Neural cell (in vitro differentiated cells): Measurements from ENCODE around the gene ZIC1. TPM values are rescaled to one million over a fixed set of nuclear protein-coding genes. Genes with fewer than 3 reads are reported as not detected.

Source experiments
- H2AFZ ChIP-seq: fragments of 200-600, 300-800 bp; sonication (generic), shearing (Covaris generic); 2 replicates; pipeline ENCODE4 v1.6.0; 2014; ENCODE audit warnings: low read depth, mild to moderate bottlenecking, antibody characterized with exemption, low read length, moderate library complexity
- H3F3A ChIP-seq: fragments of 200-600 bp; shearing (Covaris generic); 2 replicates; pipeline ENCODE4 v1.6.1; 2016; ENCODE audit warnings: mild to moderate bottlenecking, moderate library complexity, mixed read lengths, antibody characterized with exemption, low read length; ENCODE audit not compliant: insufficient read depth, poor library complexity, severe bottlenecking
- H3K27ac ChIP-seq: fragments of 200-600, 300-800 bp; sonication (generic), shearing (Covaris generic); 2 replicates; pipeline ENCODE4 v1.5.1; 2014; ENCODE audit warnings: mild to moderate bottlenecking, low read length, moderate library complexity
- H3K27me3 ChIP-seq: fragments of 300-800, 200-600 bp; sonication (generic), shearing (Covaris generic); 2 replicates; pipeline ENCODE4 v1.6.0; 2014; ENCODE audit warnings: mild to moderate bottlenecking, low read depth, low read length, moderate library complexity; ENCODE audit not compliant: insufficient read depth
- H3K36me3 ChIP-seq: fragments of 300-800, 200-600 bp; sonication (generic), shearing (Covaris generic); 2 replicates; pipeline ENCODE4 v1.5.1; 2014; ENCODE audit warnings: mild to moderate bottlenecking, antibody characterized with exemption, low read length, moderate library complexity; ENCODE audit not compliant: insufficient read depth
- H3K4me2 ChIP-seq: fragments of 300-800, 200-600 bp; sonication (generic), shearing (Covaris generic); 2 replicates; pipeline ENCODE4 v1.6.0; 2014; ENCODE audit warnings: mild to moderate bottlenecking, low read length
- H3K4me3 ChIP-seq: fragments of 300-800, 200-600 bp; sonication (generic), shearing (Covaris generic); 2 replicates; pipeline ENCODE4 v1.5.1; 2014; ENCODE audit warnings: mild to moderate bottlenecking, low read length, moderate library complexity
- H3K79me2 ChIP-seq: fragments of 200-600 bp; shearing (Covaris generic); replicated peaks from 2 replicates; pipeline ENCODE4 v1.6.0; 2014; ENCODE audit warnings: mild to moderate bottlenecking, low read length, moderate library complexity; ENCODE audit not compliant: insufficient read depth
- H3K9ac ChIP-seq: fragments of 300-800, 200-600 bp; sonication (generic), shearing (Covaris generic); 2 replicates; pipeline ENCODE4 v1.6.1; 2016; ENCODE audit warnings: mild to moderate bottlenecking, low read length, mixed read lengths
- H3K9me2 ChIP-seq: fragments of 200-600 bp; shearing (Covaris generic); 2 replicates; pipeline ENCODE4 v1.6.1; 2016; ENCODE audit warnings: mild to moderate bottlenecking, low read length, mixed read lengths; ENCODE audit not compliant: insufficient read depth
- H3K9me3 ChIP-seq: fragments of 200-600, 300-800 bp; sonication (generic), shearing (Covaris generic); 2 replicates; pipeline ENCODE4 v1.6.1; 2016; ENCODE audit warnings: mild to moderate bottlenecking, mixed run types, low read length, moderate library complexity, mixed read lengths
- H4K20me1 ChIP-seq: fragments of 200-600 bp; shearing (Covaris generic); 2 replicates; pipeline ENCODE4 v1.6.1; 2016; ENCODE audit warnings: mild to moderate bottlenecking, mixed run types; ENCODE audit not compliant: insufficient read depth
- EP300 ChIP-seq: fragments of 450-650 bp; conservative IDR thresholded peaks from 2 replicates; pipeline ENCODE4 v1.6.1; 2014; ENCODE audit warnings: antibody characterized with exemption, mild to moderate bottlenecking, moderate library complexity; ENCODE audit not compliant: poor library complexity, severe bottlenecking
- EZH2 ChIP-seq: fragments of 200-600, 300-800 bp; shearing (Covaris generic), sonication (generic); IDR thresholded peaks from 2 replicates; pipeline ENCODE4 v1.6.1; 2014; ENCODE audit warnings: antibody characterized with exemption, low read length, borderline replicate concordance, mild to moderate bottlenecking; ENCODE audit not compliant: insufficient read depth, poor library complexity, severe bottlenecking
- MXI1 ChIP-seq: fragments of 450-650 bp; conservative IDR thresholded peaks from 2 replicates; pipeline ENCODE4 v1.6.1; 2014; ENCODE audit warnings: antibody characterized with exemption, mild to moderate bottlenecking; ENCODE audit not compliant: poor library complexity, severe bottlenecking
- POLR2AphosphoS5 ChIP-seq: IDR thresholded peaks from 2 replicates; pipeline ENCODE4 v1.6.1; 2012
- RAD21 ChIP-seq: fragments of 450-650 bp; conservative IDR thresholded peaks from 2 replicates; pipeline ENCODE4 v1.6.1; 2014; ENCODE audit warnings: antibody characterized with exemption, mild to moderate bottlenecking, moderate library complexity
- SMC3 ChIP-seq: fragments of 450-650 bp; conservative IDR thresholded peaks from 2 replicates; pipeline ENCODE4 v1.6.1; 2014; ENCODE audit warnings: antibody characterized with exemption, mild to moderate bottlenecking, moderate library complexity; ENCODE audit not compliant: poor library complexity
- TAF1 ChIP-seq: IDR thresholded peaks from 2 replicates; pipeline ENCODE4 v1.6.1; 2012; ENCODE audit warnings: low read depth
- polyA plus RNA-seq: library from polyadenylated mRNA; depleted of rRNA; stranded (reverse); fragments of >200 nt; gene quantifications from 2 replicates; pipeline ENCODE4 v1.2.3, GENCODE V29; 2014
- TF ChIP-seq, protein P1 (sequence below): IDR thresholded peaks from 2 replicates; pipeline ENCODE4 v1.6.1; 2012; ENCODE audit warnings: borderline replicate concordance
- TF ChIP-seq, protein P2 (sequence below): fragments of 450-650 bp; IDR thresholded peaks from 2 replicates; pipeline ENCODE4 v1.5.1; 2014; ENCODE audit warnings: antibody characterized with exemption, mild to moderate bottlenecking, moderate library complexity; ENCODE audit not compliant: poor library complexity, severe bottlenecking

ZIC1 gene
- polyA plus RNA-seq, 1 donor from 2014 or later: 183 TPM

DNA sequence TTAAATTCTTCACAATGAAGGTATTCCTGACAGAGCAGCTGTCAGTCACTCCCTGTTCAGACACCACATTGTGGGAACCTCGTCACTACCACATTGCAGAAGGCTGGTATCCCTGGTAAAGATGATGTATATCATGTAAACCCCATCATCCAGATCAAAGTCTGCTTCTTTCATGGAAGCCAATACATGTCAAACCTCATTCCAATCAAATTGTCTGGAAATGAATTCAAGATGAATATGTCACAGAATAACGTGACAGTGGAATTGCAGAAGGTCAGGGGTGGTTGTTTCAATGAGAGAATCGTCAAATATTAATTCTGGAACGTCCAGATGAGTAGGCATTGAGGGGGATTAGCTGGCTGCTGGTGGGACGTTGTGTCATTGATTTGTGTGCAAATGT, 7.0 kb upstream of the ZIC1 start:
- no peak overlapping the region for H3K4me2 ChIP-seq
- H3K9ac ChIP-seq: no peak overlapping the region
- H2AFZ ChIP-seq: no peak overlapping the region
- no peaks in the 10 kb centered on the region for H3K9me3 ChIP-seq
- no peak overlapping the region for H3K27ac ChIP-seq
- H3K27me3 ChIP-seq: peaks cover 41% of the 10 kb centered on the region
- peaks cover 5% of the 10 kb centered on the region for H3F3A ChIP-seq
- H3K4me3 ChIP-seq: no peak overlapping the region
- peaks cover 97% of the 10 kb centered on the region for H3K79me2 ChIP-seq
- no peaks in the 10 kb centered on the region for H4K20me1 ChIP-seq
- TF ChIP-seq POLR2AphosphoS5: peak; percentile 66
- TF ChIP-seq EP300: peak; percentile 79
- TF ChIP-seq, protein P1, sequence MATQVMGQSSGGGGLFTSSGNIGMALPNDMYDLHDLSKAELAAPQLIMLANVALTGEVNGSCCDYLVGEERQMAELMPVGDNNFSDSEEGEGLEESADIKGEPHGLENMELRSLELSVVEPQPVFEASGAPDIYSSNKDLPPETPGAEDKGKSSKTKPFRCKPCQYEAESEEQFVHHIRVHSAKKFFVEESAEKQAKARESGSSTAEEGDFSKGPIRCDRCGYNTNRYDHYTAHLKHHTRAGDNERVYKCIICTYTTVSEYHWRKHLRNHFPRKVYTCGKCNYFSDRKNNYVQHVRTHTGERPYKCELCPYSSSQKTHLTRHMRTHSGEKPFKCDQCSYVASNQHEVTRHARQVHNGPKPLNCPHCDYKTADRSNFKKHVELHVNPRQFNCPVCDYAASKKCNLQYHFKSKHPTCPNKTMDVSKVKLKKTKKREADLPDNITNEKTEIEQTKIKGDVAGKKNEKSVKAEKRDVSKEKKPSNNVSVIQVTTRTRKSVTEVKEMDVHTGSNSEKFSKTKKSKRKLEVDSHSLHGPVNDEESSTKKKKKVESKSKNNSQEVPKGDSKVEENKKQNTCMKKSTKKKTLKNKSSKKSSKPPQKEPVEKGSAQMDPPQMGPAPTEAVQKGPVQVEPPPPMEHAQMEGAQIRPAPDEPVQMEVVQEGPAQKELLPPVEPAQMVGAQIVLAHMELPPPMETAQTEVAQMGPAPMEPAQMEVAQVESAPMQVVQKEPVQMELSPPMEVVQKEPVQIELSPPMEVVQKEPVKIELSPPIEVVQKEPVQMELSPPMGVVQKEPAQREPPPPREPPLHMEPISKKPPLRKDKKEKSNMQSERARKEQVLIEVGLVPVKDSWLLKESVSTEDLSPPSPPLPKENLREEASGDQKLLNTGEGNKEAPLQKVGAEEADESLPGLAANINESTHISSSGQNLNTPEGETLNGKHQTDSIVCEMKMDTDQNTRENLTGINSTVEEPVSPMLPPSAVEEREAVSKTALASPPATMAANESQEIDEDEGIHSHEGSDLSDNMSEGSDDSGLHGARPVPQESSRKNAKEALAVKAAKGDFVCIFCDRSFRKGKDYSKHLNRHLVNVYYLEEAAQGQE: peak; percentile 43
- TF ChIP-seq, protein P2, sequence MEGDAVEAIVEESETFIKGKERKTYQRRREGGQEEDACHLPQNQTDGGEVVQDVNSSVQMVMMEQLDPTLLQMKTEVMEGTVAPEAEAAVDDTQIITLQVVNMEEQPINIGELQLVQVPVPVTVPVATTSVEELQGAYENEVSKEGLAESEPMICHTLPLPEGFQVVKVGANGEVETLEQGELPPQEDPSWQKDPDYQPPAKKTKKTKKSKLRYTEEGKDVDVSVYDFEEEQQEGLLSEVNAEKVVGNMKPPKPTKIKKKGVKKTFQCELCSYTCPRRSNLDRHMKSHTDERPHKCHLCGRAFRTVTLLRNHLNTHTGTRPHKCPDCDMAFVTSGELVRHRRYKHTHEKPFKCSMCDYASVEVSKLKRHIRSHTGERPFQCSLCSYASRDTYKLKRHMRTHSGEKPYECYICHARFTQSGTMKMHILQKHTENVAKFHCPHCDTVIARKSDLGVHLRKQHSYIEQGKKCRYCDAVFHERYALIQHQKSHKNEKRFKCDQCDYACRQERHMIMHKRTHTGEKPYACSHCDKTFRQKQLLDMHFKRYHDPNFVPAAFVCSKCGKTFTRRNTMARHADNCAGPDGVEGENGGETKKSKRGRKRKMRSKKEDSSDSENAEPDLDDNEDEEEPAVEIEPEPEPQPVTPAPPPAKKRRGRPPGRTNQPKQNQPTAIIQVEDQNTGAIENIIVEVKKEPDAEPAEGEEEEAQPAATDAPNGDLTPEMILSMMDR: no peak
- no peak for TF ChIP-seq SMC3
- no peak for TF ChIP-seq MXI1
- TF ChIP-seq TAF1: no peak
- no peak for TF ChIP-seq RAD21
- no peak for TF ChIP-seq EZH2
- no peaks in the 10 kb centered on the region for H3K36me3 ChIP-seq
- H3K9me2 ChIP-seq: no peaks in the 10 kb centered on the region

DNA sequence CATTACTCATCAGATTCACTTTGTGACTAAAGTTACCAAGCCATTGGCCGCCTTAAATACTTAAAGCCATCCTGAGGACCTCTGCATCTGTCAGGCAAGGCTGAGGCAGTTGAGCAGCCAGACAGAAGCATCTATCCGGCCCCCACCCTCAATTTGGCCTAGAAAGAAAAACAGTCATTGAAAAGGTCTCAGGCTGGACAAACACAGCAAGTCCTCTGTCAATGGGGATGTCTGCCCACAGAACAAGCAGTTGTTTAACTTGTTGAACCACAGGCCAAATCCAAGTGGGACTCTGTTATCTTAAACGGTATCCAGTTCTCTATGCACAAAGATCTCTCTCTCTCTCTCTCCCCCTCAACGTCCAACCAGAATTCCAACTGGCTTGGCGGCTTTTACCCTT, 5.7 kb upstream of the ZIC1 start:
- Histone ChIP-seq H3K79me2 (peaks cover 98% of the 10 kb centered on the region), H4K20me1 (no peaks in the 10 kb centered on the region), H3F3A (peaks cover 5% of the 10 kb centered on the region), H3K9me3 (no peaks in the 10 kb centered on the region), H2AFZ (no peak overlapping the region), H3K4me3 (no peak overlapping the region), H3K27ac (no peak overlapping the region), H3K36me3 (no peaks in the 10 kb centered on the region), H3K9me2 (no peaks in the 10 kb centered on the region), H3K27me3 (peaks cover 45% of the 10 kb centered on the region), H3K4me2 (no peak overlapping the region), H3K9ac (no peak overlapping the region)
- TF ChIP-seq MXI1: no peak
- TF ChIP-seq TAF1: no peak
- TF ChIP-seq EZH2: no peak
- TF ChIP-seq RAD21: no peak
- no peak for TF ChIP-seq EP300
- TF ChIP-seq POLR2AphosphoS5: no peak
- TF ChIP-seq, protein P1: no peak
- TF ChIP-seq, protein P2: no peak
- TF ChIP-seq SMC3: no peak
